ENCODE results near the gene LRP2. TPM values are rescaled to one million over a fixed set of nuclear protein-coding genes. Genes with fewer than 3 reads are reported as not detected.

LRP2 gene
- total RNA-seq, 4 donors from 2014 or later, result under 0.01 to 0.35 (median 0.06) TPM; not detected in 1

- Histone ChIP-seq H3K27ac (no peak overlapping the region), H3K36me3 (no peaks in the 10 kb centered on the region), H3K27me3 (no peaks in the 10 kb centered on the region), H3K4me3 (no peak overlapping the region), H3K4me1 (no peaks in the 10 kb centered on the region), H3K9me3 (no peaks in the 10 kb centered on the region)
- TF ChIP-seq CTCF (IDR thresholded peaks at IDR 0.05), result no peak
- intact Hi-C loops (cut with DNase I; ENCODE audit: low total_unique reads), result no loop called here
- no peak for DNase-seq
These were observed 198.0 kb downstream of the LRP2 start for GRCh38 chr2:169164311-169164710.

DNA sequence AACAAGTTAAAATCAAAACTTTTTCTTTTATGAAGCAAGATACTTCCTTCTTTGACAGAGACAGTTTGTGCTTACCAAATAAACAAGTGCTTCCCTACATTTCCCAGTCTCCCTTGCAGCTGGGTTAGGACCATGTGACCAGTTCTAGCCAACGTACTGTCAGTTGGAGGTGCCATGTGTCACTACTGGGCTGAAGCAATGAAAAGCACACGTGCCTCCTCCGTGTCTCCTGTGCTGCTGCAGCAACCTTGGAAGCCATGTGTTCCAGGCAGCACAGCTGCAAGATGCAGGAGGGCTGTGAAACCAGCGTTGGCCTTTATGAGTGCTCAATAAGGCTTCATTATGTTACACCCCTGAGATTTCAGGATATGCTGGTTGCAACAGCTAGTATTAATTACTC is 199.7 kb downstream of the LRP2 start:
- DNase-seq, result no peak
- H3K4me3 ChIP-seq, result no peak overlapping the region
- H3K4me1 ChIP-seq, result no peaks in the 10 kb centered on the region
- no peak for TF ChIP-seq POLR2A (IDR thresholded peaks at IDR 0.05)
- no peak for TF ChIP-seq CTCF (IDR thresholded peaks at IDR 0.05)
- no peak overlapping the region for H3K27ac ChIP-seq
- H3K36me3 ChIP-seq, result no peaks in the 10 kb centered on the region
- H3K9me3 ChIP-seq, result no peaks in the 10 kb centered on the region
- intact Hi-C loops (cut with DNase I; ENCODE audit: low total_unique reads), result no loop called here
- no peaks in the 10 kb centered on the region for H3K27me3 ChIP-seq

DNA sequence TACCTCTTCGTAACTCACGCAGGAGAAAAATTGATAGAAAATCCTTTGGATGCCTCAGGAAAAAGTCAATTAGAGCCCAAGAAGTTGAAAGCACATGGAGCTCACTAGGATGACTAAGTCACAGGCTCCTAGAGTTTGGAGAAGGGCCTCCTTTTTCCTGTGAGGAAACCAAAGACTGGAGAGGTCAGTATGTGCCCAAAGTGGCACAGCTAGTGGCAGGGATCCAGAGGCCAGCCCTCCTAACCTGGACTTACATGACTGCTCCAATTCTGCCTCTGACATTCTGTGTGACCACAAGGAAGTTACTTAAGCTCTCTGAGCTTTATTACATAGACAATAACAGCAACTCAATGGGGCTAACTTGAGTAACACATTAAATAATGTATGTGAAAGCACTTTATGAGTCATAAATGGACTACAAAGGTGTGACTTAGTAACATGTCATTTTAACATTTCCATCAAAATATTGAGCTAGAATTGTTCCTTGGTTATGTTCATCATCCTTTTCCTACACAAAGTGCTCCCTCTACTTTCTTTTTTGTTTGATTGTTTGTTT is 201.3 kb downstream of the LRP2 start:
- no peak overlapping the region for H3K4me3 ChIP-seq
- intact Hi-C loops (cut with DNase I; ENCODE audit: low total_unique reads), result no loop called here
- no peaks in the 10 kb centered on the region for H3K4me1 ChIP-seq
- no peaks in the 10 kb centered on the region for H3K27me3 ChIP-seq
- H3K27ac ChIP-seq, result no peak overlapping the region
- no peak for TF ChIP-seq POLR2A (IDR thresholded peaks at IDR 0.05)
- TF ChIP-seq CTCF (IDR thresholded peaks at IDR 0.05), result no peak
- no peaks in the 10 kb centered on the region for H3K36me3 ChIP-seq
- H3K9me3 ChIP-seq, result no peaks in the 10 kb centered on the region
- DNase-seq, result no peak

DNA sequence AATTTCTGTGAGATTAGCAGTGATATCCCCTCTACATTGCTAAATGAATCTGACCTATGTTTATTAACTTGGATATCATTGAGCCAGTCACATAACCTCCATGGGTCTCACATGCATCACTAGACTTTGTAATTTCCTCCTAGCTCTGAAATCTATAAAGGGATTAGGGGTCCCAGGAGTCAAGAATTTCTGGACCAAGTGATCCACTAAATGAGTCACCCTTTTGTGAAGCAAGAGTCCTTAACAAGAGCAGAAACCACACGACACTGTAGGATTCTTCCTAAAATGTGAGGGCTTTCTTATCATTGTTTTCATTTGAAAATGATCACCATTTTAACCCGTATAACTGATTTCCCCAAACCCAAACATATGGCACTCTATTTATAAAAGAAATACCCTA is 202.6 kb downstream of the LRP2 start:
- Histone ChIP-seq H3K36me3 (no peaks in the 10 kb centered on the region), H3K27ac (no peak overlapping the region), H3K4me1 (no peaks in the 10 kb centered on the region)

GRCh38 chr2:169158874-169159273 is 203.5 kb downstream of the LRP2 start:
- no peak overlapping the region for H3K27ac ChIP-seq
- TF ChIP-seq POLR2A (IDR thresholded peaks at IDR 0.05) (no peak), CTCF (IDR thresholded peaks at IDR 0.05) (no peak)
- no peaks in the 10 kb centered on the region for H3K36me3 ChIP-seq
- H3K4me3 ChIP-seq, result no peak overlapping the region
- H3K4me1 ChIP-seq, result no peaks in the 10 kb centered on the region
- intact Hi-C loops (cut with DNase I; ENCODE audit: low total_unique reads), result no loop called here
- H3K27me3 ChIP-seq, result no peaks in the 10 kb centered on the region
- H3K9me3 ChIP-seq, result peaks cover 0 to 2% of the 10 kb centered on the region in 2 donors
- DNase-seq, result no peak

More for the DNA sequence above, 202.6 kb downstream of the LRP2 start:
- no peak for DNase-seq
- intact Hi-C loops (cut with DNase I; ENCODE audit: low total_unique reads), result no loop called here
- no peaks in the 10 kb centered on the region for H3K27me3 ChIP-seq
- TF ChIP-seq POLR2A (IDR thresholded peaks at IDR 0.05) (no peak), CTCF (IDR thresholded peaks at IDR 0.05) (no peak)
- H3K4me3 ChIP-seq, result no peak overlapping the region
- no peaks in the 10 kb centered on the region for H3K9me3 ChIP-seq

Measured in uterus (tissue), 4 donors.